Measurements from ENCODE around the gene GABPB2.
A peak's percentile ranks its signal among the peaks of the same experiment; 100 is the strongest.

Gene GABPB2

GRCh38 chr1:151165281-151165737 is 94.7 kb downstream of the GABPB2 start (continued):
- no peak for TF ChIP-seq ZNF274 (IDR thresholded peaks at IDR 0.05; ENCODE audit: low read length)
- no peak for TF ChIP-seq ZNF274 (tag by site-specific recombination; IDR thresholded peaks at IDR 0.05; ENCODE audit: borderline replicate concordance)
- TF ChIP-seq ZIC2 (tag by site-specific recombination; IDR thresholded peaks at IDR 0.05) = 0 out of 2 replicates have a peak, but pooled peaks have one; percentile 29
- TF ChIP-seq BCL11A (tag by site-specific recombination; IDR thresholded peaks at IDR 0.05; ENCODE audit: low read depth) = peak; percentile 91
- peak; percentile 82 for TF ChIP-seq ZBTB6 (tag by site-specific recombination; IDR thresholded peaks at IDR 0.05)
- peak; percentile 95 for TF ChIP-seq ZBTB48 (tag by site-specific recombination; IDR thresholded peaks at IDR 0.05)
- TF ChIP-seq ZNF600 (tag by site-specific recombination; IDR thresholded peaks at IDR 0.05) = peak; percentile 7; the same call in 1 of the 2 replicates
- no peak for TF ChIP-seq ZNF677 (tag by site-specific recombination; IDR thresholded peaks at IDR 0.05)
- TF ChIP-seq ZNF341 (tag by site-specific recombination; IDR thresholded peaks at IDR 0.05; ENCODE audit: low read depth) = peak; percentile 75
- no peak for TF ChIP-seq ZNF530 (tag by site-specific recombination; IDR thresholded peaks at IDR 0.05; ENCODE audit: low read depth)
- peak; percentile 99 for TF ChIP-seq ZNF335 (tag by site-specific recombination; conservative IDR thresholded peaks at IDR 0.05)
- TF ChIP-seq GLIS2 (tag by site-specific recombination; IDR thresholded peaks at IDR 0.05) = peak; percentile 79
- TF ChIP-seq ZNF501 (tag by site-specific recombination; IDR thresholded peaks at IDR 0.05) = peak; percentile 58; the same call in 1 of the 2 replicates
- peak; percentile 16; the same call in 1 of the 2 replicates for TF ChIP-seq CTCF (tag by site-specific recombination; IDR thresholded peaks at IDR 0.05)
- 0 out of 2 replicates have a peak, but pooled peaks have one; percentile 21 for TF ChIP-seq ZBTB7A (tag by site-specific recombination; IDR thresholded peaks at IDR 0.05; ENCODE audit: low read depth)
- TF ChIP-seq ZNF560 (tag by site-specific recombination; IDR thresholded peaks at IDR 0.05; ENCODE audit: borderline replicate concordance) = no peak
- peak; percentile 97 for TF ChIP-seq BCL11B (tag by site-specific recombination; IDR thresholded peaks at IDR 0.05; ENCODE audit: low read depth)
- peak; percentile 58 for TF ChIP-seq KLF8 (tag by site-specific recombination; IDR thresholded peaks at IDR 0.05)
- TF ChIP-seq WT1 (tag by site-specific recombination; IDR thresholded peaks at IDR 0.05) = peak; percentile 97
- TF ChIP-seq KLF1 (tag by site-specific recombination; IDR thresholded peaks at IDR 0.05) = peak; percentile 68
- peak; percentile 95 for TF ChIP-seq KLF17 (tag by site-specific recombination; IDR thresholded peaks at IDR 0.05)
- TF ChIP-seq PATZ1 (tag by site-specific recombination; IDR thresholded peaks at IDR 0.05) = peak; percentile 81
- no peak for TF ChIP-seq ZNF529 (tag by site-specific recombination; IDR thresholded peaks at IDR 0.05; ENCODE audit: insufficient replicate concordance)
- no peak for TF ChIP-seq ZNF514 (tag by site-specific recombination; IDR thresholded peaks at IDR 0.05)
- peak; percentile 42; the same call in 1 of the 2 replicates for TF ChIP-seq INSM2 (tag by site-specific recombination; IDR thresholded peaks at IDR 0.05)
- no peak for TF ChIP-seq ZNF707 (tag by site-specific recombination; IDR thresholded peaks at IDR 0.05)
- 0 out of 2 replicates have a peak, but pooled peaks have one; percentile 9 for TF ChIP-seq KLF9 (tag by site-specific recombination; IDR thresholded peaks at IDR 0.05; ENCODE audit: low read depth)
- TF ChIP-seq ZNF580 (tag by site-specific recombination; IDR thresholded peaks at IDR 0.05) = no peak
- TF ChIP-seq ZNF692 (tag by site-specific recombination; IDR thresholded peaks at IDR 0.05) = peak; percentile 22; the same call in 1 of the 2 replicates
- peak; percentile 60 for TF ChIP-seq SP2 (tag by site-specific recombination; IDR thresholded peaks at IDR 0.05)
- peak; percentile 69; the same call in 1 of the 2 replicates for TF ChIP-seq MZF1 (tag by site-specific recombination; IDR thresholded peaks at IDR 0.05; ENCODE audit: borderline replicate concordance)
- TF ChIP-seq ZFP69B (tag by site-specific recombination; IDR thresholded peaks at IDR 0.05) = peak; percentile 33; the same call in 1 of the 2 replicates

Measured in HEK293 (cell line).